GM23248 (cell line): Measurements from ENCODE around the gene CDC34. TPM values are rescaled to one million over a fixed set of nuclear protein-coding genes. Genes with fewer than 3 reads are reported as not detected.

Source experiments
- DNase-seq: peaks from one replicate; pipeline ENCODE4 v3.0.0-alpha.2; 2015
- H2AFZ ChIP-seq: fragments of 200-600 bp; sonication (generic); 2 replicates; pipeline ENCODE4 v1.6.1; 2016; ENCODE audit warnings: antibody characterized with exemption
- H3F3A ChIP-seq: fragments of 200-600 bp; sonication (generic); 2 replicates; pipeline ENCODE4 v1.6.1; 2016; ENCODE audit warnings: mild to moderate bottlenecking, antibody characterized with exemption, mixed run types; ENCODE audit not compliant: insufficient read depth
- H3K27ac ChIP-seq: fragments of 200-600 bp; sonication (generic); 2 replicates; pipeline ENCODE4 v1.5.1; 2016; ENCODE audit warnings: mild to moderate bottlenecking
- H3K27me3 ChIP-seq: fragments of 200-600 bp; sonication (generic); replicated peaks from 2 replicates; pipeline ENCODE4 v1.6.1; 2016; ENCODE audit warnings: mild to moderate bottlenecking; ENCODE audit not compliant: insufficient read depth
- H3K36me3 ChIP-seq: fragments of 200-600 bp; sonication (generic); 2 replicates; pipeline ENCODE4 v1.6.1; 2016; ENCODE audit warnings: low read depth, mild to moderate bottlenecking
- H3K4me1 ChIP-seq: fragments of 200-600 bp; sonication (generic); 2 replicates; pipeline ENCODE4 v1.6.1; 2016; ENCODE audit warnings: mild to moderate bottlenecking; ENCODE audit not compliant: insufficient read depth
- H3K4me2 ChIP-seq: fragments of 200-600 bp; sonication (generic); one replicate; pipeline ENCODE4 v1.6.1; 2016; ENCODE audit warnings: mild to moderate bottlenecking; ENCODE audit not compliant: unreplicated experiment
- H3K4me3 ChIP-seq: fragments of 200-600 bp; sonication (generic); 2 replicates; pipeline ENCODE4 v1.5.1; 2016; ENCODE audit warnings: mild to moderate bottlenecking
- H3K79me2 ChIP-seq: fragments of 200-600 bp; sonication (generic); 2 replicates; pipeline ENCODE4 v1.6.1; 2016; ENCODE audit warnings: mild to moderate bottlenecking; ENCODE audit not compliant: insufficient read depth
- H3K9ac ChIP-seq: fragments of 200-600 bp; sonication (generic); 2 replicates; pipeline ENCODE4 v1.6.1; 2016; ENCODE audit warnings: mild to moderate bottlenecking
- H3K9me2 ChIP-seq: fragments of 200-600 bp; sonication (generic); 2 replicates; pipeline ENCODE4 v1.6.1; 2016; ENCODE audit warnings: mixed run types, mild to moderate bottlenecking, moderate library complexity; ENCODE audit not compliant: insufficient read depth
- H3K9me3 ChIP-seq: fragments of 200-600 bp; sonication (generic); one replicate; pipeline ENCODE4 v1.6.1; 2017; ENCODE audit warnings: low read depth
- H4K20me1 ChIP-seq: fragments of 200-600 bp; sonication (generic); 2 replicates; pipeline ENCODE4 v1.6.0; 2016; ENCODE audit not compliant: insufficient read depth
- EZH2 ChIP-seq: fragments of 200-600 bp; sonication (generic); IDR thresholded peaks from 2 replicates; pipeline ENCODE4 v1.6.1; 2018; ENCODE audit warnings: antibody characterized with exemption, mild to moderate bottlenecking; ENCODE audit not compliant: insufficient read depth, poor library complexity, severe bottlenecking
- EZH2phosphoT487 ChIP-seq: fragments of 200-600 bp; sonication (generic); IDR thresholded peaks from 2 replicates; pipeline ENCODE4 v1.6.1; 2018; ENCODE audit warnings: antibody characterized with exemption, moderate library complexity, mild to moderate bottlenecking, low read depth; ENCODE audit not compliant: insufficient read depth
- WGBS, 2 experiments: methylation state at CpG; one replicate each; pipeline ENCODE4 v1.1.6; 2015 to 2017; ENCODE audit warnings: low lambda C conversion rate in 2 of 2, low coverage in 1 of 2; ENCODE audit errors: missing lambda C conversion rate in 2 of 2; 5-methylcytosine and 5-hydroxymethylcytosine counted together
- in situ Hi-C: fragments of 300-500 bp; cut with MboI; formaldehyde crosslinking; loops from 2 replicates; pipeline ENCODE4 v1.15.0; 2020
- polyA plus RNA-seq: library from polyadenylated mRNA; unstranded; fragments of >200 nt; fragmentation: Nextera tagmentation; extraction: Ambion mirVana; gene quantifications from 2 replicates; pipeline ENCODE4 v1.2.1, GENCODE V29; 2016
- total RNA-seq: library from RNA; depleted of rRNA; stranded (reverse); fragments of >200 nt; shearing (Covaris generic); gene quantifications from 2 replicates; pipeline ENCODE4 v1.2.3, GENCODE V29; 2014

CDC34 gene
- total and polyA plus RNA-seq, 2 experiments from 2014 or later, result 46.4 to 50.8 TPM

GRCh38 chr19:485077-485476 is 46.5 kb upstream of the CDC34 start:
- no peaks in the 10 kb centered on the region for H3K79me2 ChIP-seq
- H3K27ac ChIP-seq, result no peak overlapping the region
- H3K9me3 ChIP-seq, result no peaks in the 10 kb centered on the region
- no peaks in the 10 kb centered on the region for H3K36me3 ChIP-seq
- H3K9ac ChIP-seq, result no peak overlapping the region
- WGBS, 2 experiments, result 81 to 84% methylated on average over 19 to 22 of the region's 22 CpGs
- no peaks in the 10 kb centered on the region for H3K27me3 ChIP-seq
- in situ Hi-C loops, result no loop called here
- no peak overlapping the region for H2AFZ ChIP-seq
- no peaks in the 10 kb centered on the region; the same call in 1 of the 2 replicates for H3K9me2 ChIP-seq
- no peaks in the 10 kb centered on the region for H3K4me1 ChIP-seq
- no peak for DNase-seq
- H3F3A ChIP-seq, result peaks cover 18% of the 10 kb centered on the region
- no peaks in the 10 kb centered on the region for H4K20me1 ChIP-seq
- H3K4me3 ChIP-seq, result no peak overlapping the region
- no peak overlapping the region for H3K4me2 ChIP-seq
- no peak for TF ChIP-seq EZH2
- no peak for TF ChIP-seq EZH2phosphoT487

- H3K36me3 ChIP-seq, result no peaks in the 10 kb centered on the region
- no peak overlapping the region for H3K9ac ChIP-seq
- H3K9me3 ChIP-seq, result no peaks in the 10 kb centered on the region
- H3K4me3 ChIP-seq, result no peak overlapping the region
- 3 to 5% methylated on average over 20 to 23 of the region's 23 CpGs for WGBS, 2 experiments
- no peaks in the 10 kb centered on the region for H3K27me3 ChIP-seq
- TF ChIP-seq EZH2 (no peak), EZH2phosphoT487 (no peak)
- in situ Hi-C loops, result no loop called here
- DNase-seq, result peak; percentile 73
- H3K79me2 ChIP-seq, result no peaks in the 10 kb centered on the region
- no peak overlapping the region for H2AFZ ChIP-seq
- no peaks in the 10 kb centered on the region; the same call in 1 of the 2 replicates for H3K9me2 ChIP-seq
- no peaks in the 10 kb centered on the region for H4K20me1 ChIP-seq
- H3K4me1 ChIP-seq, result no peaks in the 10 kb centered on the region
- no peak overlapping the region for H3K27ac ChIP-seq
- H3F3A ChIP-seq, result peaks cover 18% of the 10 kb centered on the region
- H3K4me2 ChIP-seq, result no peak overlapping the region
Measured at GRCh38 chr19:485583-486236, 45.9 kb upstream of the CDC34 start.

- Histone ChIP-seq H3K27me3 (no peaks in the 10 kb centered on the region), H4K20me1 (no peaks in the 10 kb centered on the region), H3K4me3 (peak overlapping the region; percentile 87), H3K27ac (peak overlapping the region; percentile 87), H3K4me1 (no peaks in the 10 kb centered on the region), H2AFZ (peak overlapping the region; percentile 94), H3K79me2 (no peaks in the 10 kb centered on the region), H3K9me2 (no peaks in the 10 kb centered on the region), H3K9ac (peak overlapping the region; percentile 97), H3K36me3 (no peaks in the 10 kb centered on the region), H3K9me3 (no peaks in the 10 kb centered on the region), H3F3A (0 out of 2 replicates have a peak, but pooled peaks cover 7% of the 10 kb centered on the region), H3K4me2 (peak overlapping the region; percentile 93)
- 2% methylated on average over 42 to 79 of the region's 114 CpGs for WGBS, 2 experiments
- peak; percentile 97 for DNase-seq
- TF ChIP-seq EZH2 (no peak), EZH2phosphoT487 (no peak)
- in situ Hi-C loops, result no loop called here
Measured at GRCh38 chr19:488505-489417, 42.8 kb upstream of the CDC34 start.

- 0 out of 2 replicates have a peak, but pooled peaks cover 7% of the 10 kb centered on the region for H3F3A ChIP-seq
- H3K79me2 ChIP-seq, result no peaks in the 10 kb centered on the region
- H3K4me2 ChIP-seq, result peak overlapping the region; percentile 79
- peak; percentile 76 for DNase-seq
- in situ Hi-C loops, result no loop called here
- H3K4me3 ChIP-seq, result peak overlapping the region; percentile 87
- no peaks in the 10 kb centered on the region for H3K9me2 ChIP-seq
- H3K27me3 ChIP-seq, result no peaks in the 10 kb centered on the region
- no peaks in the 10 kb centered on the region for H3K36me3 ChIP-seq
- peak overlapping the region; percentile 97 for H3K9ac ChIP-seq
- TF ChIP-seq EZH2phosphoT487 (no peak), EZH2 (no peak)
- H4K20me1 ChIP-seq, result no peaks in the 10 kb centered on the region
- peak overlapping the region; percentile 75 for H2AFZ ChIP-seq
- H3K9me3 ChIP-seq, result no peaks in the 10 kb centered on the region
- H3K4me1 ChIP-seq, result no peaks in the 10 kb centered on the region
- 9 to 13% methylated on average over 47 to 59 of the region's 61 CpGs for whole genome bisulfite sequencing, 2 experiments
- peak overlapping the region; percentile 61 for H3K27ac ChIP-seq
Measured at GRCh38 chr19:489418-490196, 42.0 kb upstream of the CDC34 start.
